SK-N-SH treated with all-trans-retinoic acid at 6 μM for 48 hours (cell line): ENCODE results near the gene ATL1.

ENCODE experiments used
- ATAC-seq: fragments of 200-7000 bp; cut with Tn5 transposase; 3 replicates; pipeline ENCODE4 v1.9.1; 2020; ENCODE audit warnings: mild to moderate bottlenecking, moderate library complexity
- ARNTL ChIP-seq: fragments of 450-650 bp; formaldehyde crosslinking; IDR thresholded peaks from 2 replicates; pipeline ENCODE4 v1.5.0; 2020; ENCODE audit warnings: low read depth, mild to moderate bottlenecking, moderate library complexity, borderline replicate concordance
- BACH2 ChIP-seq: fragments of 250-450 bp; sonication (Bioruptor Pico); IDR thresholded peaks from 2 replicates; pipeline ENCODE4 v1.9.0; 2021; ENCODE audit warnings: mild to moderate bottlenecking, borderline replicate concordance
- CSDC2 ChIP-seq: fragments of 250-450 bp; sonication (Bioruptor Pico); IDR thresholded peaks from 2 replicates; pipeline ENCODE4 v1.5.0; 2020; ENCODE audit warnings: mild to moderate bottlenecking, moderate library complexity
- CSRNP3 ChIP-seq: fragments of 250-450 bp; sonication (Bioruptor Pico); IDR thresholded peaks from 2 replicates; pipeline ENCODE4 v1.5.1; 2021; ENCODE audit warnings: mild to moderate bottlenecking, moderate library complexity
- ESRRG ChIP-seq: fragments of 250-450 bp; sonication (Bioruptor Pico); IDR thresholded peaks from 2 replicates; pipeline ENCODE4 v1.6.1; 2021; ENCODE audit warnings: mild to moderate bottlenecking
- GLIS3 ChIP-seq: fragments of 250-450 bp; sonication (Bioruptor Pico); IDR thresholded peaks from 2 replicates; pipeline ENCODE4 v1.5.0; 2020; ENCODE audit warnings: mild to moderate bottlenecking, moderate library complexity
- ISL1 ChIP-seq: fragments of 250-450 bp; sonication (Bioruptor Pico); IDR thresholded peaks from 2 replicates; pipeline ENCODE4 v2.1.2; 2022; ENCODE audit warnings: mild to moderate bottlenecking, moderate library complexity
- OSR1 ChIP-seq: fragments of 250-450 bp; sonication (Bioruptor Pico); IDR thresholded peaks from 2 replicates; pipeline ENCODE4 v1.8.0; 2022; ENCODE audit warnings: moderate library complexity, mild to moderate bottlenecking, inconsistent platforms
- PATZ1 ChIP-seq: fragments of 250-450 bp; sonication (Bioruptor Pico); IDR thresholded peaks from 2 replicates; pipeline ENCODE4 v1.8.0; 2020; ENCODE audit warnings: mild to moderate bottlenecking, moderate library complexity, borderline replicate concordance
- POU6F1 ChIP-seq: fragments of 250-450 bp; sonication (Bioruptor Pico); IDR thresholded peaks from 2 replicates; pipeline ENCODE4 v1.8.0; 2021; ENCODE audit warnings: low read depth, mild to moderate bottlenecking, moderate library complexity, borderline replicate concordance
- PPARA ChIP-seq: fragments of 250-450 bp; sonication (Bioruptor Pico); IDR thresholded peaks from 2 replicates; pipeline ENCODE4 v1.5.0; 2020; ENCODE audit warnings: mild to moderate bottlenecking, borderline replicate concordance
- RARB ChIP-seq: fragments of 250-450 bp; sonication (Bioruptor Pico); IDR thresholded peaks from 2 replicates; pipeline ENCODE4 v1.8.0; 2021; ENCODE audit warnings: mild to moderate bottlenecking, moderate library complexity
- SNAI2 ChIP-seq: fragments of 250-450 bp; sonication (Bioruptor Pico); IDR thresholded peaks from 2 replicates; pipeline ENCODE4 v1.5.0; 2020; ENCODE audit warnings: mild to moderate bottlenecking, moderate library complexity
- TCF4 ChIP-seq: fragments of 250-450 bp; sonication (Bioruptor Pico); IDR thresholded peaks from 2 replicates; pipeline ENCODE4 v1.8.0; 2021; ENCODE audit warnings: mild to moderate bottlenecking, moderate library complexity, borderline replicate concordance
- TOX ChIP-seq: fragments of 250-450 bp; sonication (Bioruptor Pico); IDR thresholded peaks from 2 replicates; pipeline ENCODE4 v1.8.0; 2021; ENCODE audit warnings: mild to moderate bottlenecking, moderate library complexity, borderline replicate concordance
- TSHZ2 ChIP-seq: fragments of 250-450 bp; sonication (Bioruptor Pico); IDR thresholded peaks from 2 replicates; pipeline ENCODE4 v1.5.0; 2020; ENCODE audit warnings: mild to moderate bottlenecking, moderate library complexity
- ZC3H10 ChIP-seq: fragments of 250-450 bp; sonication (Bioruptor Pico); IDR thresholded peaks from 2 replicates; pipeline ENCODE4 v1.5.1; 2021; ENCODE audit warnings: mild to moderate bottlenecking, moderate library complexity
- ZFP3 ChIP-seq: fragments of 250-450 bp; sonication (Bioruptor Pico); IDR thresholded peaks from 2 replicates; pipeline ENCODE4 v1.5.0; 2020; ENCODE audit warnings: mild to moderate bottlenecking, moderate library complexity
- ZFP30 ChIP-seq: fragments of 450-650 bp; formaldehyde crosslinking; IDR thresholded peaks from 2 replicates; pipeline ENCODE4 v1.5.0; 2022; ENCODE audit warnings: mild to moderate bottlenecking, moderate library complexity
- ZNF565 ChIP-seq: fragments of 450-650 bp; formaldehyde crosslinking; conservative IDR thresholded peaks from 2 replicates; pipeline ENCODE4 v1.5.0; 2020; ENCODE audit warnings: low read depth, mild to moderate bottlenecking, moderate library complexity
- ZNF70 ChIP-seq: fragments of 450-650 bp; formaldehyde crosslinking; IDR thresholded peaks from 2 replicates; pipeline ENCODE4 v1.5.0; 2020; ENCODE audit warnings: mild to moderate bottlenecking, moderate library complexity
- ZNF8 ChIP-seq: fragments of 450-650 bp; formaldehyde crosslinking; IDR thresholded peaks from 2 replicates; pipeline ENCODE4 v1.5.0; 2020; ENCODE audit warnings: mild to moderate bottlenecking, moderate library complexity
- TF ChIP-seq, protein P1 (sequence below): fragments of 250-450 bp; sonication (Bioruptor Pico); IDR thresholded peaks from 2 replicates; pipeline ENCODE4 v1.5.1; 2020; ENCODE audit warnings: low read depth, mild to moderate bottlenecking, moderate library complexity

ATL1 gene

GRCh38 chr14:50545618-50546017, 14.3 kb upstream of the ATL1 start:
- no peak for TF ChIP-seq ZNF70 (CRISPR knock-in tag)
- TF ChIP-seq ZC3H10 (CRISPR knock-in tag): no peak
- TF ChIP-seq CSRNP3 (CRISPR knock-in tag): no peak
- no peak for TF ChIP-seq TOX
- no peak for TF ChIP-seq ZFP30 (CRISPR knock-in tag)
- no peak for TF ChIP-seq PPARA (CRISPR knock-in tag)
- TF ChIP-seq ISL1 (CRISPR knock-in tag): no peak
- TF ChIP-seq ESRRG (CRISPR knock-in tag): no peak
- TF ChIP-seq ZFP3: no peak
- no peak for TF ChIP-seq RARB (CRISPR knock-in tag)
- no peak for TF ChIP-seq GLIS3
- TF ChIP-seq OSR1: no peak
- TF ChIP-seq, protein P1, sequence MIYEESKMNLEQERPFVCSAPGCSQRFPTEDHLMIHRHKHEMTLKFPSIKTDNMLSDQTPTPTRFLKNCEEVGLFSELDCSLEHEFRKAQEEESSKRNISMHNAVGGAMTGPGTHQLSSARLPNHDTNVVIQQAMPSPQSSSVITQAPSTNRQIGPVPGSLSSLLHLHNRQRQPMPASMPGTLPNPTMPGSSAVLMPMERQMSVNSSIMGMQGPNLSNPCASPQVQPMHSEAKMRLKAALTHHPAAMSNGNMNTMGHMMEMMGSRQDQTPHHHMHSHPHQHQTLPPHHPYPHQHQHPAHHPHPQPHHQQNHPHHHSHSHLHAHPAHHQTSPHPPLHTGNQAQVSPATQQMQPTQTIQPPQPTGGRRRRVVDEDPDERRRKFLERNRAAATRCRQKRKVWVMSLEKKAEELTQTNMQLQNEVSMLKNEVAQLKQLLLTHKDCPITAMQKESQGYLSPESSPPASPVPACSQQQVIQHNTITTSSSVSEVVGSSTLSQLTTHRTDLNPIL (CRISPR knock-in tag): no peak
- no peak for TF ChIP-seq SNAI2 (CRISPR knock-in tag)
- TF ChIP-seq ZNF565 (CRISPR knock-in tag): no peak
- no peak for TF ChIP-seq PATZ1 (CRISPR knock-in tag)
- no peak for TF ChIP-seq ARNTL (CRISPR knock-in tag)
- TF ChIP-seq, all 23 proteins: peak for 0
- no peak for ATAC-seq

DNA sequence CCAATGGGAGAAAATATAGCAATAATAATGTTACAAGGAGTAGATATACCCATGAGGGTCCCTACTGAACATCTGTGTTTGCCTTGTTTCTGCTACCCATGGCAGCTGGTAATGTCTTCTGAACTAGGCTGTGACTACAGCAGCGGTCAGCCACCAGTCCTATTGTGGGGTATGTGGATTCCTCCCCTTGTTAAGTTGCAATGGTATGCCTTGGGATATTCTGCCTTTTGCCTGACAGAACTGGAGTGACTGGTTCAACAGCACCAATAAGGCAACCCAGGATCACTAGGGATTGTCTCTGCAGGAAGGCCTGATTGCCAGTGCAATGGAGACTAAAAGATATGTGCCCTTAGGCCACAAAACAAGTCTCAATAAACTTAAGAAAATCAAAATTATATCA, 9.7 kb upstream of the ATL1 start:
- no peak for TF ChIP-seq ZNF565 (CRISPR knock-in tag)
- no peak for TF ChIP-seq ZC3H10 (CRISPR knock-in tag)
- no peak for TF ChIP-seq ZNF70 (CRISPR knock-in tag)
- TF ChIP-seq RARB (CRISPR knock-in tag): no peak
- no peak for TF ChIP-seq ARNTL (CRISPR knock-in tag)
- no peak for TF ChIP-seq TOX
- TF ChIP-seq CSRNP3 (CRISPR knock-in tag): no peak
- no peak for TF ChIP-seq POU6F1 (CRISPR knock-in tag)
- TF ChIP-seq TCF4 (CRISPR knock-in tag): no peak
- no peak for TF ChIP-seq SNAI2 (CRISPR knock-in tag)
- TF ChIP-seq PPARA (CRISPR knock-in tag): no peak
- TF ChIP-seq, protein P1 (CRISPR knock-in tag): no peak
- TF ChIP-seq TSHZ2 (CRISPR knock-in tag): no peak
- TF ChIP-seq OSR1: no peak
- no peak for TF ChIP-seq GLIS3
- no peak for TF ChIP-seq CSDC2
- no peak for TF ChIP-seq ISL1 (CRISPR knock-in tag)
- TF ChIP-seq BACH2 (CRISPR knock-in tag): no peak
- TF ChIP-seq ZNF8 (CRISPR knock-in tag): no peak
- no peak for TF ChIP-seq ZFP30 (CRISPR knock-in tag)
- ATAC-seq: no peak
